ENCODE results near the gene SLX1A. TPM values are rescaled to one million over a fixed set of nuclear protein-coding genes. Genes with fewer than 3 reads are reported as not detected.
"Not testable (repeated sequence)": the region's sequence is repeated elsewhere in the genome, so short reads cannot be mapped to it uniquely, and the experiment has no call there.

SLX1A gene
- total and polyA plus RNA-seq, 10 of the 15 experiments (the other 5 are each of a cell fraction or from before 2014, with no cell fraction given), result 2.5 to 123 (median 28.9) TPM

DNA sequence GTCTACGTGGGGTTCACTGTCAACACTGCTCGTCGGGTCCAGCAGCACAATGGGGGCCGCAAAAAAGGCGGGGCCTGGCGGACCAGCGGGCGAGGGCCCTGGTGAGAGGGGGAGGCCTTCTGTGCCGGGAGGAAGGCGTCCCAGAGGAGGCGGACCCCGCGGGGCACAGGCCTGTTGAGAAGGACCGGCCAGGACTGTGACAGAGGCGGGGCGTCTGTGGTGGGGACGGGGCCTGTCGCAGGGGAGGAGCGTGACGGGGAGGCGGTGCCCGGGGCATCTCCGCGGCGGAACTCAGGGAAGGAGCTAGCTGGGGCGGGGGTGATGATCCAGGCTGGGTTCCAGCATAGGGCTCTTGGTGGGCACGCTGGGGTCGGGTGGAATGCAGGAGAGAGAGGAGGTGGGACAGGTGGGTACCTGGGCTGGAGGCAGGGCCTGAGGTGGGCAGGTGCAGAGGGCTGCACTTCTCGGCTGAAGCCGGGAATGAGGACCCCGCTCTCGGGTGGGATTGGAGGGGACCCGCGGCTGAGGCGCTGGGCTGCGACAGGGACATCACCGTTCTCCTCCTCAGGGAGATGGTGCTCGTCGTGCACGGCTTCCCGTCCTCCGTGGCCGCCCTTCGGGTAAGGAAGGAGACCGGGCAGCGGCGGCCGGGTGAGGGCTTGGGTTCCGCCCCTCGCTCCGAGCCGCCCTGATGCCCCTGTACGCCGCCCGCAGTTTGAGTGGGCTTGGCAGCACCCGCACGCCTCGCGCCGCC lies 674 bp downstream of the SLX1A start:
- ATAC-seq, result peak; percentile 84
- in situ Hi-C loops (cut with MboI); SMC1A ChIA-PET (ENCODE audit: uncharacterized antibody, unreplicated experiment); H3K4me3 ChIP-seq; H3K79me2 ChIP-seq (ENCODE audit: control insufficient read depth, insufficient read depth, low read length); CTCF ChIA-PET; H3K9ac ChIP-seq (ENCODE audit: control insufficient read depth, insufficient read depth, low read length); H3K4me2 ChIP-seq (ENCODE audit: control insufficient read depth, insufficient read depth); H3K27me3 ChIP-seq (replicated peaks in 1 of 2; ENCODE audit: control insufficient read depth in 2 of 2, insufficient read depth in 2 of 2, low read length in 1 of 2); H3K27ac ChIP-seq (ENCODE audit: control insufficient read depth, insufficient read depth); H4K20me1 ChIP-seq (ENCODE audit: control insufficient read depth, insufficient read depth); H3K9me3 ChIP-seq (replicated peaks; ENCODE audit: control insufficient read depth, insufficient read depth, low read length); DNase-seq (ENCODE audit: low read depth, low spot score); intact Hi-C loops (cut with micrococcal nuclease; ENCODE audit: unreplicated experiment); H3K36me3 ChIP-seq (ENCODE audit: control insufficient read depth in 2 of 2, insufficient read depth in 2 of 2, low read length in 1 of 2); RAD21 ChIA-PET (ENCODE audit: unreplicated experiment); H3K4me1 ChIP-seq (ENCODE audit: control insufficient read depth, insufficient read depth, low read length); POLR2A ChIA-PET; FAIRE-seq; H2AFZ ChIP-seq (ENCODE audit: control insufficient read depth, low read depth, low read length): not testable (repeated sequence)
- 0% methylated on average over 14 of the region's 60 CpGs for WGBS (ENCODE audit: insufficient coverage, insufficient replicate concordance, low lambda C conversion rate, missing lambda C conversion rate)
- BruUV-seq (replicated peaks), result TSS peak; percentile 90

- BruUV-seq (replicated peaks); ATAC-seq; CTCF ChIA-PET; POLR2A ChIA-PET; in situ Hi-C loops (cut with MboI); H3K9ac ChIP-seq (ENCODE audit: control insufficient read depth, insufficient read depth, low read length); H4K20me1 ChIP-seq (ENCODE audit: control insufficient read depth, insufficient read depth); FAIRE-seq; H3K9me3 ChIP-seq (replicated peaks; ENCODE audit: control insufficient read depth, insufficient read depth, low read length); H3K4me3 ChIP-seq; H2AFZ ChIP-seq (ENCODE audit: control insufficient read depth, low read depth, low read length); intact Hi-C loops (cut with micrococcal nuclease; ENCODE audit: unreplicated experiment); DNase-seq (ENCODE audit: low read depth, low spot score); H3K79me2 ChIP-seq (ENCODE audit: control insufficient read depth, insufficient read depth, low read length); H3K36me3 ChIP-seq (ENCODE audit: control insufficient read depth in 2 of 2, insufficient read depth in 2 of 2, low read length in 1 of 2); H3K4me1 ChIP-seq (ENCODE audit: control insufficient read depth, insufficient read depth, low read length); H3K27me3 ChIP-seq (replicated peaks in 1 of 2; ENCODE audit: control insufficient read depth in 2 of 2, insufficient read depth in 2 of 2, low read length in 1 of 2); RAD21 ChIA-PET (ENCODE audit: unreplicated experiment); SMC1A ChIA-PET (ENCODE audit: uncharacterized antibody, unreplicated experiment); H3K4me2 ChIP-seq (ENCODE audit: control insufficient read depth, insufficient read depth); H3K27ac ChIP-seq (ENCODE audit: control insufficient read depth, insufficient read depth): not testable (repeated sequence)
- 64% methylated on average over 1 of the region's 2 CpGs for WGBS (ENCODE audit: insufficient coverage, insufficient replicate concordance, low lambda C conversion rate, missing lambda C conversion rate)
Observed at GRCh38 chr16:30197001-30197400, 3.3 kb downstream of the SLX1A start.

DNA sequence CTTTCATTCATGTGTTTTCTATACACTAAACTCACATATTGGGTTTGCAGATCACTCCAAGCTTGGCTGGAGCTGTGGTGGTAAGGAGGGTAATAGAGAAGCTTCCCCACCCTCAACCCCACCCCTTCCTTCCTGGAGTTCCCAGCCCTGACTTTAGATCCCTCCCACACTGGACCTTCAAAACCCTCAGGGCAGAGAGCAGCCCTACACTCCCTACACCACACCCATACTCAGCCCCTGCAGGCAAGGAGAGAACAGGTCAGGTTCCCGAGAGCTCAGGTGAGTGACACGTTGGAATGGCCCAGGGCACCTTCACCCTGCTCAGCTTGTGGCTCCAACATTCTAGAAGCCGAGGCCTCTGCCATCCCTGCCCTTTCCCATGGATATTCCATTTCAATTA lies 5.4 kb downstream of the SLX1A start, which contains the start of gene SULT1A3:
Gene SULT1A3 (plus strand): TSS at position 207 of the 400 bp plus-strand sequence. CDS start 1,474 bp downstream, outside the sequence.
- H3K9me3 ChIP-seq (replicated peaks; ENCODE audit: control insufficient read depth, insufficient read depth, low read length); H3K79me2 ChIP-seq (ENCODE audit: control insufficient read depth, insufficient read depth, low read length); H3K27ac ChIP-seq (ENCODE audit: control insufficient read depth, insufficient read depth); POLR2A ChIA-PET; H2AFZ ChIP-seq (ENCODE audit: control insufficient read depth, low read depth, low read length); H3K4me1 ChIP-seq (ENCODE audit: control insufficient read depth, insufficient read depth, low read length); intact Hi-C loops (cut with micrococcal nuclease; ENCODE audit: unreplicated experiment); H3K27me3 ChIP-seq (replicated peaks in 1 of 2; ENCODE audit: control insufficient read depth in 2 of 2, insufficient read depth in 2 of 2, low read length in 1 of 2); DNase-seq (ENCODE audit: low read depth, low spot score); CTCF ChIA-PET; H3K4me2 ChIP-seq (ENCODE audit: control insufficient read depth, insufficient read depth); H3K36me3 ChIP-seq (ENCODE audit: control insufficient read depth in 2 of 2, insufficient read depth in 2 of 2, low read length in 1 of 2); RAD21 ChIA-PET (ENCODE audit: unreplicated experiment); ATAC-seq; SMC1A ChIA-PET (ENCODE audit: uncharacterized antibody, unreplicated experiment); H3K9ac ChIP-seq (ENCODE audit: control insufficient read depth, insufficient read depth, low read length); H4K20me1 ChIP-seq (ENCODE audit: control insufficient read depth, insufficient read depth); BruUV-seq (replicated peaks); in situ Hi-C loops (cut with MboI); H3K4me3 ChIP-seq: not testable (repeated sequence)
- WGBS (ENCODE audit: insufficient coverage, insufficient replicate concordance, low lambda C conversion rate, missing lambda C conversion rate), result no CpG with 5 or more reads among the region's 3 CpGs
- FAIRE-seq, result peak; percentile 76

DNA sequence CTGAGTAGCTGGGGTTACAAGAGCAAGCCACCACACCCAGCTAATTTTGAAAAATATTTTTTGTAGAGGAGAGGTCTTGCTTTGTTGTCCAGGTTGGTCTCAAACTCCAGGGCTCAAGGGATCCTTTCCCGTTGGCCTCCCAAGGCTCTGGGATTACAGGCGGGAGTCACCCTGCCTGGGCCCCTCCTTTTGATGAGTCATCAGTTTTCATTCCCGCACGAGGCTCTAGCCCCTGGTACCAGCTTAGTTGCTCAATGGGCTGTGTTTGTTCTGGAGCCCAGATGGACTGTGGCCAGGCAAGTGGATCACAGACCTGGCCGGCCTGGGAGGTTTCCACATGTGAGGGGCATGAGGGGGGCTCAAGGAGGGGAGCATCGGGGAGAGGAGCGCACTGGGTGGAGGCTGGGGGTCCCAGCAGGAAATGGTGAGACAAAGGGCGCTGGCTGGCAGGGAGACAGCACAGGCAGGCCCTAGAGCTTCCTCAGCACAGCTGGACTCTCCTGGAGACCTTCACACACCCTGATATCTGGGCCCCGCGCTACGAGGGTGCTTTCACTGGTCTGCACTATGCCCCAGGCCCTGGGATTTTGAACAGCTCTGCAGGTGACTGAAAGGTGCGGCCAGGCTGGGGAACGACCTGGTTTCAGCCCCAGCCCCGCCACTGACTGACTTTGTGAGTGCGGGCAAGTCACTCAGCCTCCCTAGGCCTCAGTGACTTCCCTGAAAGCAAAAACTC lies 6.1 kb downstream of the SLX1A start:
- H3K4me2 ChIP-seq (ENCODE audit: control insufficient read depth, insufficient read depth); H3K4me3 ChIP-seq; ATAC-seq; H3K27me3 ChIP-seq (replicated peaks in 1 of 2; ENCODE audit: control insufficient read depth in 2 of 2, insufficient read depth in 2 of 2, low read length in 1 of 2); H3K36me3 ChIP-seq (ENCODE audit: control insufficient read depth in 2 of 2, insufficient read depth in 2 of 2, low read length in 1 of 2); H3K79me2 ChIP-seq (ENCODE audit: control insufficient read depth, insufficient read depth, low read length); H3K9ac ChIP-seq (ENCODE audit: control insufficient read depth, insufficient read depth, low read length); RAD21 ChIA-PET (ENCODE audit: unreplicated experiment); in situ Hi-C loops (cut with MboI); CTCF ChIA-PET; H3K27ac ChIP-seq (ENCODE audit: control insufficient read depth, insufficient read depth); FAIRE-seq; DNase-seq (ENCODE audit: low read depth, low spot score); SMC1A ChIA-PET (ENCODE audit: uncharacterized antibody, unreplicated experiment); H3K9me3 ChIP-seq (replicated peaks; ENCODE audit: control insufficient read depth, insufficient read depth, low read length); H2AFZ ChIP-seq (ENCODE audit: control insufficient read depth, low read depth, low read length); H4K20me1 ChIP-seq (ENCODE audit: control insufficient read depth, insufficient read depth); H3K4me1 ChIP-seq (ENCODE audit: control insufficient read depth, insufficient read depth, low read length); POLR2A ChIA-PET; BruUV-seq (replicated peaks); intact Hi-C loops (cut with micrococcal nuclease; ENCODE audit: unreplicated experiment): not testable (repeated sequence)
- no CpG with 5 or more reads among the region's 15 CpGs for WGBS (ENCODE audit: insufficient coverage, insufficient replicate concordance, low lambda C conversion rate, missing lambda C conversion rate)

Measured in GM12878 (cell line).